Measurements from ENCODE around the gene ABCA5.

Gene ABCA5, protein sequence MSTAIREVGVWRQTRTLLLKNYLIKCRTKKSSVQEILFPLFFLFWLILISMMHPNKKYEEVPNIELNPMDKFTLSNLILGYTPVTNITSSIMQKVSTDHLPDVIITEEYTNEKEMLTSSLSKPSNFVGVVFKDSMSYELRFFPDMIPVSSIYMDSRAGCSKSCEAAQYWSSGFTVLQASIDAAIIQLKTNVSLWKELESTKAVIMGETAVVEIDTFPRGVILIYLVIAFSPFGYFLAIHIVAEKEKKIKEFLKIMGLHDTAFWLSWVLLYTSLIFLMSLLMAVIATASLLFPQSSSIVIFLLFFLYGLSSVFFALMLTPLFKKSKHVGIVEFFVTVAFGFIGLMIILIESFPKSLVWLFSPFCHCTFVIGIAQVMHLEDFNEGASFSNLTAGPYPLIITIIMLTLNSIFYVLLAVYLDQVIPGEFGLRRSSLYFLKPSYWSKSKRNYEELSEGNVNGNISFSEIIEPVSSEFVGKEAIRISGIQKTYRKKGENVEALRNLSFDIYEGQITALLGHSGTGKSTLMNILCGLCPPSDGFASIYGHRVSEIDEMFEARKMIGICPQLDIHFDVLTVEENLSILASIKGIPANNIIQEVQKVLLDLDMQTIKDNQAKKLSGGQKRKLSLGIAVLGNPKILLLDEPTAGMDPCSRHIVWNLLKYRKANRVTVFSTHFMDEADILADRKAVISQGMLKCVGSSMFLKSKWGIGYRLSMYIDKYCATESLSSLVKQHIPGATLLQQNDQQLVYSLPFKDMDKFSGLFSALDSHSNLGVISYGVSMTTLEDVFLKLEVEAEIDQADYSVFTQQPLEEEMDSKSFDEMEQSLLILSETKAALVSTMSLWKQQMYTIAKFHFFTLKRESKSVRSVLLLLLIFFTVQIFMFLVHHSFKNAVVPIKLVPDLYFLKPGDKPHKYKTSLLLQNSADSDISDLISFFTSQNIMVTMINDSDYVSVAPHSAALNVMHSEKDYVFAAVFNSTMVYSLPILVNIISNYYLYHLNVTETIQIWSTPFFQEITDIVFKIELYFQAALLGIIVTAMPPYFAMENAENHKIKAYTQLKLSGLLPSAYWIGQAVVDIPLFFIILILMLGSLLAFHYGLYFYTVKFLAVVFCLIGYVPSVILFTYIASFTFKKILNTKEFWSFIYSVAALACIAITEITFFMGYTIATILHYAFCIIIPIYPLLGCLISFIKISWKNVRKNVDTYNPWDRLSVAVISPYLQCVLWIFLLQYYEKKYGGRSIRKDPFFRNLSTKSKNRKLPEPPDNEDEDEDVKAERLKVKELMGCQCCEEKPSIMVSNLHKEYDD (N-terminal part only)

DNA sequence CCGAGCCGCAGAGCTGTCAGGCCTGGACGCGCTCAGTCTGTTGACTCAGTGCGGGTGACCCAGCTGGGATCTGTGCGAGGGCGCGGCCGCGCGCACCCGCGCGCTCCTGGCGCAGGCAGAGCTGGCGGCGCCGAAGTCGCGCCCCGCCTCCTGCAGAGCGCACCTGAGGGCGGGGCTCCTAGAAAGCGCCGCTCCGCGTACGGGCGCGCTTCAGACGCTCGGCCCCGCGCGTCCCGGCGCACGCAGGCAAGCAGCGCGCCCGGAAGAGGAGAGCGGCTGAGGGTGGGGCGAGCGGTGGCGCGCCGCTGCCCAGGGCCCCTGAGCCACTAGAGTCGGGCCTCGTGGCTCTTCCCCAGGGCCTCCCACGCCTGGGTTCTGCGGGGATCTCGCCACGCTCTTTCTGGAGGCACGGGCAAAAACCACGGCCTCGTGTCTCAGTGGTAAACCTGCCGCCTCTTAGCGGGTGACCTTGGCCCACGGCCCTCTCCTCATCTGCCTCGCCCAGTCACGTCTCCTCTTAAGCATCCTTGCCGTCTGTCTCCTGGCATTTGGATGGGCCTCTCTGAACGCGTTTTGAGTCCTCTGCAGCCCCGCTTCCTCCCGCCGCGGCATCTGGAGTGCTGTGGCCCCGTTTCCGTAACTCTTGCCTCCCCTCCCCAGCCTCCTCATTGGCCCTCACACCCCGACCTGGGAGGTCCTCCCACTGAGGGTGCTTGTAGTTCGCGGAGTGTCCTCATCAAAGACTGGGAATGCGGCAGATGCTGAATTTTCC lies at the start of gene ABCA5:
ABCA5 (minus strand) TSS at position 74 of the 772 bp plus-strand sequence. CDS start 12,718 bp downstream, outside the sequence.
- DNase-seq (ENCODE audit: low read depth, low spot score): peak; percentile 60

DNA sequence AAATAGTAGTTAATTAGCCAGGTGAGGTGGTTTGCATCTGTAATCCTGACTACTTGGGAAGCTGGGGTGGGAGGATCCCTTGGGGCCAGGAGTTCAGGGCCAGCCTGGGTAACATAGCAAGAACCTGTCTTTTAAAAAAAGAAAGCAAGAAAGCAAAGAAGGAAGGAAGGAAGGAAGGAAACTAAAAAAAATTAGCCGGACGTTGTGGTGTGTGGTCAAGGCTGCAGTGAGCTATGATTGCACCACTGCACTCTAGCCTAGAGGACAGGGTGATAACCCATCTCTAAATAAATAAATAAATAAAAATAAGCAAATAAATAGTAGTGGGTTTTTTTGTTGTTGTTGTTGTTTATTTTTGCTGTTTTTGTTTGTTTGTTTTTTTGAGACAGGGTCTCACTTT lies 48.3 kb upstream of the ABCA5 start:
- no peak for DNase-seq (ENCODE audit: low read depth, low spot score)

DNA sequence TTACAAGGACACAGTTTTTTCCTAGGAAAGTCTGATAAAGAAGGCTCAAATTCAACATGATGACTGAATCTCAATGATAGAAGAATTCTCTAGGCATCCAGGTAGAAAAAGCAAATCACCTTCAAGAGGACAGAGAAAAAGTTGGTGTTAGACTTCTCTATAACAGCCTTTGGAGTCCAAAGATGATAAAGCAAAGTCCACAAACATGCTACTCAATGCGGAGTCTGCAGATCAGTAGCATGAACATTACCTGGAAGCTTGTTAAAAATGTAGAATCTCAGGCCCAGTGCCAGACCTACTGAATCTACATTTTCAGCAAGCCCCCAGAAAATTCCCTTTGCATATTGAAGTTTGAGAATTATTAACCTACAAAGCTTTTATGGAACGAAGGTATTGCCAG lies 46.1 kb upstream of the ABCA5 start:
- DNase-seq (ENCODE audit: low read depth, low spot score): no peak

- DNase-seq (ENCODE audit: low read depth, low spot score): no peak
Measured at GRCh38 chr17:69367298-69367697, 40.4 kb upstream of the ABCA5 start.

- no peak for DNase-seq (ENCODE audit: low read depth, low spot score)
Measured at GRCh38 chr17:69363488-69364210, 36.7 kb upstream of the ABCA5 start.

GRCh38 chr17:69361156-69361555 lies 34.2 kb upstream of the ABCA5 start:
- DNase-seq (ENCODE audit: low read depth, low spot score): no peak

- DNase-seq (ENCODE audit: low read depth, low spot score): no peak
Measured at GRCh38 chr17:69358688-69359596, 32.0 kb upstream of the ABCA5 start.

DNA sequence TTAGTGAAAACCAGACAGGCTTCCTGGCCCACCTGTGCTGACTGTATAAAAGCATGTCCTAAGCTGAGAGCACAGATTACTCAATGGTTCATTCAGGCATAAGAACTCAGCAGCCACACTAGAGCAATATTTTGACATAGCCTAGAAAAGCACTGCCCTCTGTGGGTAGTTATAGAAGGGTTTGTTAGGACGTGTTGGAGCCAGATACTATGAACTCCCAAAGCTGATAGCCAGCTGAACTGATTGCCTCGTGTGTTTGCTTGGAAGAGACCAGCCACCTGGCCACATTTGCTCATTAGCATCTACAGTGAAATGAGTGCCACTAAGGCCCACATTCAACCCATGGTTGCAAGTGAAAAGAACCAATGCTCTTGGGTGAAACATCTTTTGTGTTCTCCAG lies 30.8 kb upstream of the ABCA5 start:
- no peak for DNase-seq (ENCODE audit: low read depth, low spot score)

- DNase-seq (ENCODE audit: low read depth, low spot score): no peak
Measured at GRCh38 chr17:69356625-69357024, 29.7 kb upstream of the ABCA5 start.

GRCh38 chr17:69350911-69351310 lies 24.0 kb upstream of the ABCA5 start:
- DNase-seq (ENCODE audit: low read depth, low spot score): no peak

- no peak for DNase-seq (ENCODE audit: low read depth, low spot score)
Measured at GRCh38 chr17:69348429-69348828, 21.5 kb upstream of the ABCA5 start.

GRCh38 chr17:69346766-69347165 lies 19.8 kb upstream of the ABCA5 start:
- DNase-seq (ENCODE audit: low read depth, low spot score): no peak

DNA sequence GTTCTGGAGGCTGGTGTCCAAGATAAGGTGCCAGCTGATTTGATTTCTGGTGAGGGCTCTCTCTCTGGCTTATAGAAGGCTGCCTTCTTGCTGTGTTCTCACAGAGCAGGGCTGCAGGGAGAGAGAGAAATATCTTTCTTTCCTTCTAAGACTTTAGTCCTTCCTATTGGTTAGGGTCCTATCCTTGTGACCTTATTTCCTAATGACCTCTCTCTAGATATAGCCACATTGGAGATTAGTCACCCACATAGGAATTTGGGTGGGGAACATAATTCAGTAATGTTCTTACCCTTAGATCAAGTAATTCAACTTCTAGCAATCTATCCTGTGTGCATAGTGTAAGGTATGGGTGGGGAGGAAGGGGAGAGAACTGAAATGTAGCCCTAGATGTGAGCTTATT lies 18.0 kb upstream of the ABCA5 start:
- no peak for DNase-seq (ENCODE audit: low read depth, low spot score)

DNA sequence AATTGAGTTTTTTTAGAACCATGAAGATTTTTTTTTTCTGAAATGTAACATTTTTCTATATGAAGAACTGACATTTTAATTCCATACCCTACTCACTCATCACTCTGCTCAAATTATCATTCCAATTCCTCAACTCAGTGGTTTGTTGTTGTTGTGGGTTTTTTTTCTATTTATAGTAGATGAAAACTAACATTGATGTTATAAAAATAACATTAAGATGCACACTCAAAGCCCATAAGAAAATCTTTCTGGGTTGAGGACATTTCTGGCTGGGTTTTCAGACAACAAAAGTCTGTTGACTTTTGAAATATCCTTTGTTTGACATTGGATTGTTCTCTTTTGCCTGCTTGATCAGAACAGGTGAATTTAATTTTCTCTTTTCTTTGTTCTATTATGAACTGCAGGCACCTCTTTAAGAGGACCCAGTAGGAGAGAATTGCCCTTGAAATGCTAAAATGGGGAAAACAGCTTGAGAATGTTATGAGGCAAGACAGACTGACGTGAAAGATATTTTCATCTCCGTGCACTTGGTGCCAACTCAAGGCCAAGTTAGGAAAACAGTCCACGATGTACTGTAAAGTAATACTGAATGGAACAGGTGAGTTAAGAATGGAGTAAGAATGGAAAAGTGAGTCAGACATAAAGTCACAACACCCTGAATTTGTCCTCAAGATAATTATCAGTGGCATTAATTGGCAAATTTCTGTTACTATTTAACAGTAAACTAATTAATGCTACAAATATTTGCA lies 16.1 kb upstream of the ABCA5 start:
- no peak for DNase-seq (ENCODE audit: low read depth, low spot score)

DNA sequence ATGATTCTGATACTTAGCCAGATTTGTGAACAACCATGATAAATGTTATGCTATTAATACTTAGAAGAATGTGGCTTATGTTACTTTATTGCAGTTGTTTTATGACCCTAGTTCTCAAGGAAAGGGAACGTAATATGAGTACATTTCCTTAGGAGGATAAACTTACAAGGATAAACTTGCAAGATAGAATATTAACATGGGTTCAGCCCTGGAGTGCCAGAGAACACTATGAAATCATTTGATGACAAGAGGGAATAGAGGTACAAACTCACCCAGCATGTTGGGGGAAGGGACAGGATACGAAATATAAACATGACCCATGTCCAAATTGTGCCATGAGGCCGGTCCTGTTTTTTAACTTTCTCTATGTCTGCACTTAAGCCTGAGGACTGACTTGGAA lies 13.0 kb upstream of the ABCA5 start:
- DNase-seq (ENCODE audit: low read depth, low spot score): no peak

- no peak for DNase-seq (ENCODE audit: low read depth, low spot score)
Measured at GRCh38 chr17:69336996-69337395, 10.1 kb upstream of the ABCA5 start.

GRCh38 chr17:69336580-69336979 lies 9.6 kb upstream of the ABCA5 start:
- no peak for DNase-seq (ENCODE audit: low read depth, low spot score)

GRCh38 chr17:69335058-69335457 lies 8.1 kb upstream of the ABCA5 start:
- no peak for DNase-seq (ENCODE audit: low read depth, low spot score)

- DNase-seq (ENCODE audit: low read depth, low spot score): no peak
Measured at GRCh38 chr17:69333561-69333960, 6.6 kb upstream of the ABCA5 start.

All from smooth muscle cell of the brain vasculature (primary cell).